ENCODE results near the gene PIM3. TPM values are rescaled to one million over a fixed set of nuclear protein-coding genes. Genes with fewer than 3 reads are reported as not detected.

PIM3 gene
- total and polyA plus RNA-seq, 2 of the 8 experiments (the other 6 are each of a cell fraction or from before 2014, with no cell fraction given), result 22.6 to 30.0 TPM

DNA sequence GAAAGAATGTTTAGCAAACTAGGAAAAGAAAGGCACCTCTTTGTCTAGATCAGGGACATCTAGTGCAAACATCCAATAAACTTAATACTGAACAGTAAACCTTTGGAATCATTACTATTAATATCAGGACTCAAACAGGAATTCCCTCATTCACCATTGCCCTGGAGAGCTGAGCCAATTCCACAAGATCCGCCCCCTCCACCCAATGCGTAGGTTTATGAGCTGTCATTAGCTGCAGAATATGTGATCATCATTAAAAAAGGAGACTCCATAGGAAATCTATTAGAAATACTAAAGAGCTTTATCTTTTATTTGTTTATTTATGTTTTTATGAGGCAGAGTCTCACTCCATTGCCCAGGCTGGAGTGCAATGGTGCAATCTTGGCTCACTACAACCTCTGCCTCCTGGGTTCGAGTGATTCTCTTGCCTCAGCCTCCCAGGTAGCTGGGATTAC, 46.5 kb downstream of the PIM3 start:
- POLR2A ChIA-PET (ENCODE audit: partially characterized antibody), result no interaction called here
- no peak overlapping the region for H3K4ac ChIP-seq (replicated peaks; ENCODE audit: insufficient read length, low read depth, low read length)
- WGBS, 2 experiments (ENCODE audit: extremely low coverage in 1 of 2, insufficient coverage in 1 of 2, insufficient read length in 1 of 2, insufficient replicate concordance in 2 of 2, low coverage in 1 of 2, low lambda C conversion rate in 2 of 2, missing lambda C conversion rate in 1 of 2), result 86% methylated on average over 3 of the region's 3 CpGs; no CpG with 5 or more reads in 1 of the 2 experiments
- TF ChIP-seq RBBP5 (IDR thresholded peaks at IDR 0.05; ENCODE audit: borderline replicate concordance, low read depth, low read length), result no peak
- TF ChIP-seq RNF2 (IDR thresholded peaks at IDR 0.05; ENCODE audit: borderline replicate concordance, low read depth, low read length, missing control alignments, poor library complexity, severe bottlenecking), result no peak
- TF ChIP-seq HDAC6 (IDR thresholded peaks at IDR 0.05; ENCODE audit: low read depth, low read length), result no peak
- TF ChIP-seq SIN3A (conservative IDR thresholded peaks at IDR 0.05 in 1 of 2, IDR thresholded peaks at IDR 0.05 in 1 of 2; ENCODE audit: low read depth in 1 of 2, low read length in 2 of 2), result no peak
- no peak for TF ChIP-seq RAD21 (IDR thresholded peaks at IDR 0.05 in 1 of 2, conservative IDR thresholded peaks at IDR 0.05 in 1 of 2; ENCODE audit: low read depth in 2 of 2, low read length in 2 of 2)
- no peak for TF ChIP-seq CBX5 (IDR thresholded peaks at IDR 0.05; ENCODE audit: low read depth, low read length)
- no peak for TF ChIP-seq SIRT6 (IDR thresholded peaks at IDR 0.05; ENCODE audit: low read length)
- no peak for TF ChIP-seq CREB1 (IDR thresholded peaks at IDR 0.05)
- TF ChIP-seq, protein P1, sequence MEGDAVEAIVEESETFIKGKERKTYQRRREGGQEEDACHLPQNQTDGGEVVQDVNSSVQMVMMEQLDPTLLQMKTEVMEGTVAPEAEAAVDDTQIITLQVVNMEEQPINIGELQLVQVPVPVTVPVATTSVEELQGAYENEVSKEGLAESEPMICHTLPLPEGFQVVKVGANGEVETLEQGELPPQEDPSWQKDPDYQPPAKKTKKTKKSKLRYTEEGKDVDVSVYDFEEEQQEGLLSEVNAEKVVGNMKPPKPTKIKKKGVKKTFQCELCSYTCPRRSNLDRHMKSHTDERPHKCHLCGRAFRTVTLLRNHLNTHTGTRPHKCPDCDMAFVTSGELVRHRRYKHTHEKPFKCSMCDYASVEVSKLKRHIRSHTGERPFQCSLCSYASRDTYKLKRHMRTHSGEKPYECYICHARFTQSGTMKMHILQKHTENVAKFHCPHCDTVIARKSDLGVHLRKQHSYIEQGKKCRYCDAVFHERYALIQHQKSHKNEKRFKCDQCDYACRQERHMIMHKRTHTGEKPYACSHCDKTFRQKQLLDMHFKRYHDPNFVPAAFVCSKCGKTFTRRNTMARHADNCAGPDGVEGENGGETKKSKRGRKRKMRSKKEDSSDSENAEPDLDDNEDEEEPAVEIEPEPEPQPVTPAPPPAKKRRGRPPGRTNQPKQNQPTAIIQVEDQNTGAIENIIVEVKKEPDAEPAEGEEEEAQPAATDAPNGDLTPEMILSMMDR (IDR thresholded peaks at IDR 0.05; ENCODE audit: control extremely low read depth in 1 of 3, insufficient read depth in 1 of 3, low read depth in 1 of 3, low read length in 3 of 3), result no peak
- TF ChIP-seq NANOG (IDR thresholded peaks at IDR 0.05; ENCODE audit: insufficient read depth, low read depth, low read length, poor library complexity, severe bottlenecking), result no peak

More for the DNA sequence above, 46.5 kb downstream of the PIM3 start:
- no peaks in the 10 kb centered on the region for H4K20me1 ChIP-seq (replicated peaks in 1 of 2; ENCODE audit: control insufficient read depth in 1 of 2, insufficient read depth in 2 of 2, low read length in 2 of 2)
- no peak overlapping the region for H3K27ac ChIP-seq (ENCODE audit: low read depth, low read length)
- H3K4me2 ChIP-seq (ENCODE audit: insufficient read depth in 1 of 2, low read depth in 2 of 2, low read length in 2 of 2), result no peak overlapping the region
- peaks cover 2 to 22% (median 17%) of the 10 kb centered on the region in 4 experiments for H3K27me3 ChIP-seq (replicated peaks in 1 of 4; ENCODE audit: control insufficient read depth in 3 of 4, extremely low read depth in 1 of 4, insufficient read depth in 3 of 4, low read length in 3 of 4)
- H3K23me2 ChIP-seq (ENCODE audit: low read depth, low read length), result peaks cover 2% of the 10 kb centered on the region; the same call in 1 of the 2 replicates
- H2BK120ac ChIP-seq (replicated peaks; ENCODE audit: low read depth, low read length), result no peak overlapping the region
- no peak overlapping the region for H3K23ac ChIP-seq (ENCODE audit: insufficient read length)
- H3K14ac ChIP-seq (ENCODE audit: insufficient read length), result no peak overlapping the region
- no peak overlapping the region for H2BK15ac ChIP-seq (ENCODE audit: low read length)
- DNase-seq (ENCODE audit: low read depth in 1 of 2, low spot score in 2 of 2) (no peak), FAIRE-seq (no peak)
- no peak overlapping the region for H3K18ac ChIP-seq (ENCODE audit: extremely low read depth, low read length)
- H3K79me2 ChIP-seq (ENCODE audit: control insufficient read depth in 1 of 2, insufficient read depth in 2 of 2, low read length in 2 of 2), result no peaks in the 10 kb centered on the region
- H3K9ac ChIP-seq (replicated peaks in 1 of 4; ENCODE audit: extremely low read depth in 1 of 4, low read depth in 3 of 4, low read length in 3 of 4), result no peak overlapping the region
- peaks cover 0 to 13% (median 9%) of the 10 kb centered on the region in 4 experiments; a peak in 6 of 7 replicates for H3K4me1 ChIP-seq (replicated peaks in 1 of 4; ENCODE audit: control insufficient read depth in 3 of 4, insufficient read depth in 4 of 4, low read length in 3 of 4)
- CTCF ChIA-PET (ENCODE audit: partially characterized antibody), result interaction anchor here (2.8 kb wide), 1 partner anchor 14 kb away, joined by 16 read pairs; no protein-coding TSS in a partner anchor
- no peaks in the 10 kb centered on the region for H3K9me3 ChIP-seq (ENCODE audit: insufficient read depth in 2 of 2, low read depth in 1 of 2, low read length in 1 of 2)
- no peaks in the 10 kb centered on the region for H3K79me1 ChIP-seq (ENCODE audit: low read depth, low read length)
- no peak overlapping the region for H2BK12ac ChIP-seq (ENCODE audit: low read depth, low read length)
- no peak overlapping the region for H2AK5ac ChIP-seq (ENCODE audit: low read depth, low read length)
- H4K8ac ChIP-seq (ENCODE audit: extremely low read depth, insufficient read depth, low read length), result no peak overlapping the region
- no peak overlapping the region for H4K5ac ChIP-seq (ENCODE audit: insufficient read length, low read depth, low read length)
- H2AFZ ChIP-seq (ENCODE audit: low read length), result no peak overlapping the region
- no peak overlapping the region for H4K91ac ChIP-seq (replicated peaks; ENCODE audit: insufficient read length, low read length)
- H3K4me3 ChIP-seq (ENCODE audit: extremely low read depth in 1 of 4, insufficient read depth in 2 of 4, low read depth in 3 of 4, low read length in 4 of 4), result no peak overlapping the region
- no peak overlapping the region for H2BK5ac ChIP-seq (ENCODE audit: low read depth, low read length)
- no peak overlapping the region for H2BK20ac ChIP-seq (ENCODE audit: low read length)
- H3K56ac ChIP-seq (replicated peaks; ENCODE audit: insufficient read length, low read depth, low read length), result no peak overlapping the region
- no peaks in the 10 kb centered on the region for H3K36me3 ChIP-seq (ENCODE audit: control insufficient read depth in 2 of 4, insufficient read depth in 4 of 4, low read length in 3 of 4)

Data from H1 (cell line).